IPS-11a (cell line): ENCODE measurements around the gene P4HB.

ENCODE experiments used
- H3K4me3 ChIP-seq: one replicate; pipeline ENCODE4 v1.5.1; 2013; ENCODE audit warnings: low read depth, low read length, control low read depth

P4HB gene

DNA sequence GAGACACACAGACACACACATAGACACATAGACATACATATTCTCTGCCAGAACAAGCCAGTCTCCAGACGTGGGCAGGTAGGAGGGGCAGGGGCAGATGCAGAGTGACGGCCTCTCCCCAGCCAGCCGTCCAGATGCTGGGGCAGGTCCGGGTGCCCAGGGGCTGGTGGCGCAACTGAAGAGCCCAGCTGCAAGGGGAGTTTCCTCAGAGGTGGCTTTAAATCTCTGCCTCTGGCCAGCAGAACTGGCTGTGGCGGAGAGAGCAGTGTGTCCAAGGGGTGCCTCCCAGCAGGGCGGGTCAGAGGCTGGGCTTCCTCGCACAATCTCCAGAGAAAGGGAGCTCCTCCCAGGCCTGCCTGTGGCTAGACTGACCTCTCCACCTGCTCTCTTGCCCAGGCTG is 65.8 kb downstream of the P4HB start:
- H3K4me3 ChIP-seq, result no peak overlapping the region

DNA sequence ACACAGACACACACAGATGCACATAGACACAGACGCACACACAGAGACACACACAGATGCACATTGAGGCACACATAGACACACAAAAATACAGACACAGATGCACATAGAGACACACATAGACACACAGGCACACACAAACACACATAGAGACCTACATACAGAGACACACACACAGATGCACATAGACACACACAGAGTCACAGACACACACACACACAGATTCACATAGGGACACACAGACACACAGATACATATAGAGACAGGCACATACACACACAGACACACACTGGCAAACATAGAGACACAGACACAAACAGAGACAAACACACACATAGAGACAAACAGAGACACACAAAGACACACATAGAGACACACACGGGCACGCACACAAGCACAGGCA is 66.3 kb downstream of the P4HB start:
- no peak overlapping the region for H3K4me3 ChIP-seq
